Measurements from ENCODE around the gene ACVRL1. TPM values are rescaled to one million over a fixed set of nuclear protein-coding genes. Genes with fewer than 3 reads are reported as not detected.
"Not testable (repeated sequence)": the region's sequence is repeated elsewhere in the genome, so short reads cannot be mapped to it uniquely, and the experiment has no call there.

ACVRL1 gene
- polyA plus RNA-seq, 3 donors, result 29.9 to 37.0 (median 31.1) TPM

- no peak for DNase-seq (ENCODE audit: extremely low read depth in 1 of 11, low read depth in 9 of 11, low spot score in 4 of 11)
Observed at GRCh38 chr12:51871126-51871525, 36.2 kb upstream of the ACVRL1 start.

GRCh38 chr12:51871918-51872688 lies 35.2 kb upstream of the ACVRL1 start:
- no peak for DNase-seq (ENCODE audit: extremely low read depth in 1 of 11, low read depth in 9 of 11, low spot score in 4 of 11)

- DNase-seq (ENCODE audit: extremely low read depth in 1 of 11, low read depth in 9 of 11, low spot score in 4 of 11), result no peak
Observed at GRCh38 chr12:51872689-51872981, 34.7 kb upstream of the ACVRL1 start.

- no peak for DNase-seq (ENCODE audit: extremely low read depth in 1 of 11, low read depth in 9 of 11, low spot score in 4 of 11)
Observed at GRCh38 chr12:51873251-51873994, 33.9 kb upstream of the ACVRL1 start.

- no peak for DNase-seq (ENCODE audit: extremely low read depth in 1 of 11, low read depth in 9 of 11, low spot score in 4 of 11)
Observed at GRCh38 chr12:51874000-51874399, 33.3 kb upstream of the ACVRL1 start.

- DNase-seq (ENCODE audit: extremely low read depth in 1 of 11, low read depth in 9 of 11, low spot score in 4 of 11), result no peak
Observed at GRCh38 chr12:51874486-51874885, 32.8 kb upstream of the ACVRL1 start.

GRCh38 chr12:51879102-51879501 lies 28.2 kb upstream of the ACVRL1 start:
- no peak for DNase-seq (ENCODE audit: extremely low read depth in 1 of 11, low read depth in 9 of 11, low spot score in 4 of 11)

GRCh38 chr12:51883295-51883694 lies 24.0 kb upstream of the ACVRL1 start:
- no peak for DNase-seq (ENCODE audit: extremely low read depth in 1 of 11, low read depth in 9 of 11, low spot score in 4 of 11)

GRCh38 chr12:51883998-51884675 lies 23.2 kb upstream of the ACVRL1 start:
- no peak for DNase-seq (ENCODE audit: extremely low read depth in 1 of 11, low read depth in 9 of 11, low spot score in 4 of 11)

- no peak for DNase-seq (ENCODE audit: extremely low read depth in 1 of 11, low read depth in 9 of 11, low spot score in 4 of 11)
Observed at GRCh38 chr12:51884676-51885229, 22.6 kb upstream of the ACVRL1 start.

- DNase-seq (ENCODE audit: extremely low read depth in 1 of 11, low read depth in 9 of 11, low spot score in 4 of 11), result not testable (repeated sequence)
Observed at GRCh38 chr12:51885294-51886020, 21.8 kb upstream of the ACVRL1 start.

- peak in 4 of 11 donors; percentile 73 to 89 (median 81) for DNase-seq (ENCODE audit: extremely low read depth in 1 of 11, low read depth in 9 of 11, low spot score in 4 of 11)
Observed at GRCh38 chr12:51886021-51886710, 21.1 kb upstream of the ACVRL1 start.

GRCh38 chr12:51887476-51888315 lies 19.6 kb upstream of the ACVRL1 start, which contains the start of gene ANKRD33:
Gene ANKRD33 (plus strand): TSS chr12:51888103. CDS start chr12:51888187, 84 bp downstream.
- no peak for DNase-seq (ENCODE audit: extremely low read depth in 1 of 11, low read depth in 9 of 11, low spot score in 4 of 11)

- DNase-seq (ENCODE audit: extremely low read depth in 1 of 11, low read depth in 9 of 11, low spot score in 4 of 11), result no peak
Observed at GRCh38 chr12:51888316-51889215, 18.7 kb upstream of the ACVRL1 start.

- DNase-seq (ENCODE audit: extremely low read depth in 1 of 11, low read depth in 9 of 11, low spot score in 4 of 11), result no peak
Observed at GRCh38 chr12:51889216-51890132, 17.8 kb upstream of the ACVRL1 start.

GRCh38 chr12:51890133-51890464 lies 17.2 kb upstream of the ACVRL1 start:
- no peak for DNase-seq (ENCODE audit: extremely low read depth in 1 of 11, low read depth in 9 of 11, low spot score in 4 of 11)
